Sigmoid colon (tissue), 7 donors: ENCODE data around the gene NOS1. TPM values are rescaled to one million over a fixed set of nuclear protein-coding genes. Genes with fewer than 3 reads are reported as not detected.

ENCODE experiments used
- DNase-seq: peaks from one replicate; pipeline ENCODE4 v3.0.0-alpha.2; 2019
- H3K27ac ChIP-seq, 4 donors: fragments of 200-600 bp; sonication (generic); one replicate each; pipeline ENCODE4 v1.5.1; 2016 to 2019; ENCODE audit warnings: mild to moderate bottlenecking in 1 of 4
- H3K27me3 ChIP-seq, 3 donors: fragments of 200-600 bp; sonication (generic); one replicate each; pipeline ENCODE4 v1.5.1; 2019; ENCODE audit warnings: mild to moderate bottlenecking in 1 of 3
- H3K36me3 ChIP-seq, 4 donors: fragments of 200-600 bp; sonication (generic); one replicate each; pipeline ENCODE4 v1.5.1; 2016 to 2019
- H3K4me1 ChIP-seq, 4 donors: fragments of 200-600 bp; sonication (generic); one replicate each; pipeline ENCODE4 v1.5.1; 2017 to 2019
- H3K4me3 ChIP-seq, 4 donors: fragments of 200-600 bp; sonication (generic); one replicate each; pipeline ENCODE4 v1.5.1; 2017 to 2019; ENCODE audit warnings: mild to moderate bottlenecking in 2 of 4, moderate library complexity in 1 of 4
- H3K9me3 ChIP-seq, 4 donors: fragments of 200-600 bp in 3 of 4; sonication (generic) in 3 of 4; one replicate each; pipeline versions ENCODE4 v1.5.1 to v1.6.1; 2013 to 2019
- EP300 ChIP-seq, 4 donors: sonication (generic); formaldehyde crosslinking; IDR thresholded peaks; one replicate each; pipeline ENCODE4 v1.6.1; 2017; ENCODE audit warnings: antibody characterized with exemption in 4 of 4
- POLR2A ChIP-seq, 2 donors: fragments of 450-650 bp; IDR thresholded peaks; one replicate each; pipeline ENCODE4 v1.6.1; 2016; ENCODE audit warnings: antibody characterized with exemption in 2 of 2, mild to moderate bottlenecking in 2 of 2, moderate library complexity in 2 of 2
- POLR2AphosphoS5 ChIP-seq, 4 donors: sonication (generic); formaldehyde crosslinking; IDR thresholded peaks; one replicate each; pipeline ENCODE4 v1.6.1; 2017; ENCODE audit warnings: antibody characterized with exemption in 4 of 4
- WGBS, 2 donors: extraction: QIAGEN DNeasy Blood & Tissue Kit; methylation state at CpG; one replicate each; pipeline ENCODE4 v1.1.7; 2013; 5-methylcytosine and 5-hydroxymethylcytosine counted together
- intact Hi-C: fragments of 100-400 bp; cut with DNase I; formaldehyde crosslinking; loops from one replicate; pipeline ENCODE4 v1.15.1; 2023
- polyA plus RNA-seq, 3 donors: library from polyadenylated mRNA; stranded (reverse); fragments of 200-250 nt; gene quantifications; one replicate each; pipeline ENCODE4 v1.2.3, GENCODE V29; 2013
- total RNA-seq, 4 donors: library from RNA; depleted of rRNA; stranded (reverse); fragments of >200 nt; gene quantifications; one replicate each; pipeline ENCODE4 v1.1.0, GENCODE V29; 2016
- TF ChIP-seq, protein P1 (sequence below), 4 experiments: fragments of 450-650 bp in 3 of 4; fragments of 200-600 bp in 1 of 4; IDR thresholded peaks; one replicate each; pipeline ENCODE4 v1.5.1; 2016 to 2019; ENCODE audit warnings: antibody characterized with exemption in 4 of 4, mild to moderate bottlenecking in 3 of 4, moderate library complexity in 2 of 4
- donor health status: healthy with polysubstance abuse.
- donor health status: Bipolar disorder and iron deficiency.
- donor health status: healthy.

Gene NOS1
- total and polyA plus RNA-seq, 7 donors = 1.6 to 14.7 (median 10.3) TPM; not detected in 2

DNA sequence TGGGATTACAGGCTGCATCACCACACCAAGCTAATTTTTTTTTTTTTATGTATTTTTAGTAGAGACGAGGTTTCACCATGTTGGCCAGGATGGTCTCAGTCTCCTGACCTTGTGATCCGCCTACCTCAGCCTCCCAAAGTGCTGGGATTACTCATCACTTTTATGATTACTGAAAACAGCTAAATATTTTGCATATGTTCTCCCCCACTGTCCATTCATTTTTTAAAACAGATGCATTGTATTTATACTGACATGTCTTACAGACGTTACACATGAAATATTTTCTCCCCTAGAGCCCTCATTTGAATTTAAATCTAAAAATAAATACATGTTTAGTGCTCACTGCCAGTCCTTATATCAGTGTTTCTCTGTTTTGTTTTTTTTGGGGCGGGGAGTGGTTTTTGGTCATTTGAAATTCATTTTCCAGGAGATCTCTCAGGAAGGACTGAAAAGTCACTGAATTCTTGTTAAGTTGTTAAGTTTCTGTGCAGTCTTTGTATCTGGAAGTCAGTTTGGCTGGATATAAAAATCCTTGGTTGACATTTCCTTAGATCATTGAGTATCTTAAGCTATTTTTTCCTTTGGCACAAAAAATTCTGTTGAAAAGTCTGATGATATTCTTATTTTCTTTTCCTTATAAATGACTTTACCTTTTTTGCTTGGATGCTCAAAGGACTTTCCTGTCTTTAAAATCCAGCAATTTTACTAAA is 180.5 kb downstream of the NOS1 start:
- Histone ChIP-seq H3K27me3 (no peaks in the 10 kb centered on the region), H3K36me3 (peaks cover 0 to 89% (median 18%) of the 10 kb centered on the region in 4 donors), H3K4me1 (no peaks in the 10 kb centered on the region), H3K9me3 (no peaks in the 10 kb centered on the region), H3K27ac (no peak overlapping the region), H3K4me3 (no peak overlapping the region)
- no peak for DNase-seq
- intact Hi-C loops = no loop called here
- WGBS, 2 donors = 79 to 96% methylated on average over 4 of the region's 4 CpGs
- TF ChIP-seq EP300 (IDR thresholded peaks at IDR 0.05) (no peak), POLR2A (IDR thresholded peaks at IDR 0.05) (no peak), POLR2AphosphoS5 (IDR thresholded peaks at IDR 0.05) (no peak)
- TF ChIP-seq, protein P1, sequence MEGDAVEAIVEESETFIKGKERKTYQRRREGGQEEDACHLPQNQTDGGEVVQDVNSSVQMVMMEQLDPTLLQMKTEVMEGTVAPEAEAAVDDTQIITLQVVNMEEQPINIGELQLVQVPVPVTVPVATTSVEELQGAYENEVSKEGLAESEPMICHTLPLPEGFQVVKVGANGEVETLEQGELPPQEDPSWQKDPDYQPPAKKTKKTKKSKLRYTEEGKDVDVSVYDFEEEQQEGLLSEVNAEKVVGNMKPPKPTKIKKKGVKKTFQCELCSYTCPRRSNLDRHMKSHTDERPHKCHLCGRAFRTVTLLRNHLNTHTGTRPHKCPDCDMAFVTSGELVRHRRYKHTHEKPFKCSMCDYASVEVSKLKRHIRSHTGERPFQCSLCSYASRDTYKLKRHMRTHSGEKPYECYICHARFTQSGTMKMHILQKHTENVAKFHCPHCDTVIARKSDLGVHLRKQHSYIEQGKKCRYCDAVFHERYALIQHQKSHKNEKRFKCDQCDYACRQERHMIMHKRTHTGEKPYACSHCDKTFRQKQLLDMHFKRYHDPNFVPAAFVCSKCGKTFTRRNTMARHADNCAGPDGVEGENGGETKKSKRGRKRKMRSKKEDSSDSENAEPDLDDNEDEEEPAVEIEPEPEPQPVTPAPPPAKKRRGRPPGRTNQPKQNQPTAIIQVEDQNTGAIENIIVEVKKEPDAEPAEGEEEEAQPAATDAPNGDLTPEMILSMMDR (IDR thresholded peaks at IDR 0.05) = no peak

DNA sequence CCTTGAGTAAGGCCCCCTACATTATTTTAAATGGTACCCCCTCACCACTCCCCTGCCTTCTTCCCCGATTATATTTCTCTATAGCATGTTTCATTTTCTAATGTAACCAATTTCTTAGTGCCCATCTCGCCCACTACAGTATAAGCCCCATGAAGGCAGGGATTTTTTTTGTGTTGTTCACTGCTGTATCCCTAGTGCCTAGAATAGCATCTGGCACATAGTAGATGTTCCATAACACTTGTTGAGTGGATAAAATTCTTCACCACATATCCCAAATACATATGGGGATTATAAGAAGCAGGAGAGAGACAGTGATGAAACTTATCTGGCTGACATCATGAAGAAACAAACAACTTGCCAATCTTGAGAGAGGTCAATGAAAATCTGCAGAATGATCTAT is 182.7 kb downstream of the NOS1 start:
- 96 to 98% methylated on average over 2 of the region's 2 CpGs for WGBS, 2 donors
- Histone ChIP-seq H3K27ac (no peak overlapping the region), H3K4me3 (no peak overlapping the region), H3K9me3 (no peaks in the 10 kb centered on the region), H3K36me3 (peaks cover 5 to 89% (median 30%) of the 10 kb centered on the region in 4 donors), H3K27me3 (no peaks in the 10 kb centered on the region), H3K4me1 (no peaks in the 10 kb centered on the region)
- intact Hi-C loops = no loop called here
- no peak for DNase-seq
- TF ChIP-seq POLR2A (IDR thresholded peaks at IDR 0.05) (no peak), EP300 (IDR thresholded peaks at IDR 0.05) (no peak), POLR2AphosphoS5 (IDR thresholded peaks at IDR 0.05) (no peak)

DNA sequence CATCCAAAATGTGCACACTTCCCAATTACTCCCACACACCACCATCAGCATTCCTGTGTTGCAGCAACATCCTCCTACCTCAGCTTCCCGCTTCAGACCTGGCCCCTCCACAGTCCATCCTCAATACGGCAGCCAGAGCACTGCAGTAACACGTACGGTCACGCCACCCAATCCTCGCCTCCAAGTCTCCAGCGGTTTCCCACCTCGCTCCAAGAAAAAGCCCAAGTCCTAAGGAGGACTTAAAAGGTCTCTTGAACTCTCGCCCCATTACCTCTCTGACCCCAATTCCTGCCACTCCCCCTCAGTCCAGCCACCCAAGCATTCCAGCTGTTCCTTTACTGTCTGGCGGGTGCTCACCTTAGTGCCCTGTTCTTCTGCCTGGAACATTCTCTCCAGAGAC is 183.1 kb downstream of the NOS1 start:
- Histone ChIP-seq H3K4me3 (no peak overlapping the region), H3K27me3 (no peaks in the 10 kb centered on the region), H3K4me1 (no peaks in the 10 kb centered on the region), H3K9me3 (no peaks in the 10 kb centered on the region), H3K36me3 (peaks cover 9 to 89% (median 34%) of the 10 kb centered on the region in 4 donors), H3K27ac (no peak overlapping the region)
- intact Hi-C loops = no loop called here
- TF ChIP-seq POLR2A (IDR thresholded peaks at IDR 0.05) (no peak), EP300 (IDR thresholded peaks at IDR 0.05) (no peak), POLR2AphosphoS5 (IDR thresholded peaks at IDR 0.05) (no peak)
- TF ChIP-seq, protein P1 (IDR thresholded peaks at IDR 0.05) = no peak
- 92 to 97% methylated on average over 10 of the region's 10 CpGs for WGBS, 2 donors
- no peak for DNase-seq

DNA sequence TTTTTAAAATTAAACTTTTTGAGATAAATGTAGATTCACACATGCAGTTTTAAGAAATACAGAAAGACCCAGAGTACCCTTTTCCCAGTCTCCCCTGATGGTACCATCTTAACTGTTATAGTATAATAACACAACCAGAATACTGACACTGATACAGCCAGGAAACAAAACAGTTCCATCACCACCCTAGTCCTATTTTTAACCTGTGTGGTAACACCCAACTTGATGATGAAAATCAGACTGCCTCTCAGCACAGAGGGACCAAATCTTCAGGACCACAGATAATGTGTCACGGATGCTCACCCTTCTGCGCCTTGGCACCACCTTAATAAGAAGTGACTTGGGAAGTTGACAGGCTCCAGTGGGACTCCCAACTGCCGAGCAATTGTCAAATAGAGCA is 189.3 kb downstream of the NOS1 start:
- H3K9me3 ChIP-seq = no peaks in the 10 kb centered on the region
- DNase-seq = no peak
- peaks cover 24 to 100% (median 54%) of the 10 kb centered on the region in 4 donors for H3K36me3 ChIP-seq
- no peak overlapping the region for H3K4me3 ChIP-seq
- no peak overlapping the region for H3K27ac ChIP-seq
- no peaks in the 10 kb centered on the region for H3K27me3 ChIP-seq
- intact Hi-C loops = no loop called here
- WGBS, 2 donors = 97% methylated on average over 3 of the region's 3 CpGs
- TF ChIP-seq POLR2A (IDR thresholded peaks at IDR 0.05) (no peak), POLR2AphosphoS5 (IDR thresholded peaks at IDR 0.05) (no peak), EP300 (IDR thresholded peaks at IDR 0.05) (no peak)
- TF ChIP-seq, protein P1 (IDR thresholded peaks at IDR 0.05) = no peak
- no peaks in the 10 kb centered on the region for H3K4me1 ChIP-seq

DNA sequence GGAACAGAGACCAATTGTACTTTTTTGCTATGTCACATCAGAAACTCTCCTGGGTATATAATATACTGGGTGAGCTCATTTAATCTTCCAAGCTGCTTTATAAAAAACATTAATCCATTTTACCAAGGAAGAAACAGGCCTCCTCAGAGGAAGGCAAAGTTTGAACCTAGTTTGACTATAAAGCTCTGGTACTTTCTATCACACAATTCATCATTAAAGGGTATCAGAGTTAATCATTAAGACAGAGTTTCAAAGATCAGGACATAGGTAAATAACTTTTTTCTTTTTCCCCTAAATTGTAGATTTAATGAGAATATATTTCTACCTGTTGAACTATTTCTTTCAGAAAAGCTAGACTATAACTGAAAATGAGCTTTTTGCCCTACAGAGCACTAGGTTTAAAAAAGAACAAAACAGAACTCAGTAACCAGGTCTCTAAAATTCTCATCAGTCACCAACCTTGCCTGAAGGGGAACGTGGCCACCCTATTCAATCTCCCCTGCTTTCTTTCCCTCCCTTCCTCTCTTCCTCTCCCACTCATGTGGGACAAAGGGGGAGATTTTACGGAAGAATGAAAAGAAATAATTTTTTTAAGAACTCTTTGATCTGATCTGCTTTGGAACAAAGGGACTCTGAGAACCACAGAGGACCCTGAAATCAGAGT is 189.8 kb downstream of the NOS1 start:
- Histone ChIP-seq H3K4me1 (no peaks in the 10 kb centered on the region), H3K9me3 (no peaks in the 10 kb centered on the region), H3K27ac (no peak overlapping the region), H3K27me3 (no peaks in the 10 kb centered on the region), H3K4me3 (no peak overlapping the region), H3K36me3 (peaks cover 24 to 100% (median 56%) of the 10 kb centered on the region in 4 donors)
- no peak for TF ChIP-seq EP300 (IDR thresholded peaks at IDR 0.05)
- 87% methylated on average over 2 of the region's 2 CpGs for WGBS, 2 donors
- intact Hi-C loops = no loop called here
- DNase-seq = no peak
